ENCODE data around the gene GHRHR. TPM values are rescaled to one million over a fixed set of nuclear protein-coding genes. Genes with fewer than 3 reads are reported as not detected.

Gene GHRHR
- polyA plus RNA-seq, 1 experiment: not detected

DNA sequence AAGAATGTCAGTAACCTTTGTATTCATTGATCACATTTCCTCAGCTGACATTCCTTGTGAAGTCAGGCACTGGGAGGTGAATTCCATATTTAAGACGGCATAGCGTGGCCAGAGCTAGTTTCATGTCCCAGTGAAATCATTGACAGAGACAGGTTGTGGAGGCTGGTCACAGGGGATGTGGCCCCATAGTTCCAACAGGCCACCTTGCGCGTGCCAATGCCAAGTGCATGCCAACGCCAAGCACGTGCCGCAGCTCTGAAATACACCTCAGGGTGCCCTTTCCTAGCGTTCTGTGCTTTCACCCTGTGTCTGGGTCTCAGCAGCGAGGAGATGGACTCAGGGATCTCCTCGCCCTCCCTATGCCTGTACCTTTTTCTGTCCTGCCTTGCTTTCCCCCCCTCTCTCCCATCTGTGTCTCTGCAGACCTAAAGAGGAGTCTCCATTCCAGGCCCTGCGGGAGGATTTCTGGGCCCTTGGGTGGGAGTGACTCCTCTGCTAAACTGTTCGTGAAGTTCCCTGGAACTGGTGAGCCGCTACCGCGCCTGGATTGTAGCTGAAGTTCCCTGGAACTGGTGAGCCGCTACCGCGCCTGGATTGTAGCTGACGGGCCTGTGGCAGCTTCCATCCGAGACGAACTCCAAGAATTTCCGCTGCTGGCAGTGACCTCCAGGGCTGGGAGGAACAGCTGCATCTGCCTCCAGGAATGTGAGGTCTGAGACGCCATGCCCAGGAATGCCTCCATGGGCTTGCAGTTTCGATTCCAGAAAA, 32.4 kb upstream of the GHRHR start:
- H3K27me3 ChIP-seq (ENCODE audit: control insufficient read depth, insufficient read depth, low read length): peaks cover 17% of the 10 kb centered on the region
- H3K27ac ChIP-seq (ENCODE audit: low read depth, low read length): no peak overlapping the region
- TF ChIP-seq, protein P1, sequence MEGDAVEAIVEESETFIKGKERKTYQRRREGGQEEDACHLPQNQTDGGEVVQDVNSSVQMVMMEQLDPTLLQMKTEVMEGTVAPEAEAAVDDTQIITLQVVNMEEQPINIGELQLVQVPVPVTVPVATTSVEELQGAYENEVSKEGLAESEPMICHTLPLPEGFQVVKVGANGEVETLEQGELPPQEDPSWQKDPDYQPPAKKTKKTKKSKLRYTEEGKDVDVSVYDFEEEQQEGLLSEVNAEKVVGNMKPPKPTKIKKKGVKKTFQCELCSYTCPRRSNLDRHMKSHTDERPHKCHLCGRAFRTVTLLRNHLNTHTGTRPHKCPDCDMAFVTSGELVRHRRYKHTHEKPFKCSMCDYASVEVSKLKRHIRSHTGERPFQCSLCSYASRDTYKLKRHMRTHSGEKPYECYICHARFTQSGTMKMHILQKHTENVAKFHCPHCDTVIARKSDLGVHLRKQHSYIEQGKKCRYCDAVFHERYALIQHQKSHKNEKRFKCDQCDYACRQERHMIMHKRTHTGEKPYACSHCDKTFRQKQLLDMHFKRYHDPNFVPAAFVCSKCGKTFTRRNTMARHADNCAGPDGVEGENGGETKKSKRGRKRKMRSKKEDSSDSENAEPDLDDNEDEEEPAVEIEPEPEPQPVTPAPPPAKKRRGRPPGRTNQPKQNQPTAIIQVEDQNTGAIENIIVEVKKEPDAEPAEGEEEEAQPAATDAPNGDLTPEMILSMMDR (IDR thresholded peaks at IDR 0.05; ENCODE audit: low read depth, low read length): no peak
- no peak for DNase-seq (ENCODE audit: low read depth, low spot score)
- no peak overlapping the region for H3K4me3 ChIP-seq (ENCODE audit: low read depth, low read length)
- ChIA-PET CTCF (interaction anchor here (0.8 to 3.5 kb wide), 5 partner anchors 8 to 191 kb away, joined by 3 to 42 read pairs (median 6); no protein-coding TSS in a partner anchor), POLR2A (no interaction called here)
- H3K9me3 ChIP-seq (ENCODE audit: control insufficient read depth, insufficient read depth, low read length): peaks cover 13% of the 10 kb centered on the region

DNA sequence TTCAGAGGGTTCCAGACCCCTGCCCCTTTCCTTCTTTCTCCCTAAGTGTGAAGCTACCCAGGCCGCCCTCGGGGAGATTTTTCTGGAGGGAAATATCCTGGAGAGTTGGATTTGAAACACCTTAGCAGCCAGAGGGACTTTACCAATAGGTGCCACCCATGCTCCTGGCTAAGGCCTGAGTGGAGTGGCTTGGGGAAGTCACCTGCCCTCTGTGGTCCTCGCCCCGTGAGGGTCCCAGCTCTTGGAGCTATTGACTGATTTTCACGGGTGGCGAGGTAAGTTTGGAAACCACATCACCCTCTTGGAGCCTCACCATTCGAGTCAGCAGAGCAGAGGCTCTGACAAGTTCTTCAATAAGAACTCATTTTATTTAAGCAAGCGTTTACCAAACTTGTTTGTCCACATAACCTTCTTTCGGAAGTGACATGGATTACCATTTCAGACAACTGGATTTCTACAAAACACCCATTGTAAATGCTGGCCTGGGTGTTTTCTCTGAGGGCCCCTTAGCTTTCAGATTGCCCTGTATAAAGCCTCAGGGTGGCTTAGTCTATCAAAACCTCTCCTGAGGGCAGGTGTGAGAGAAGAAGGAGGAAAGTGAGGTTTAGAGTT, 31.7 kb upstream of the GHRHR start:
- CTCF ChIA-PET: interaction anchor here (0.8 to 1.7 kb wide), 3 partner anchors 52 to 202 kb away, joined by 3 to 6 read pairs (median 3); no protein-coding TSS in a partner anchor
- DNase-seq (ENCODE audit: low read depth, low spot score): no peak
- TF ChIP-seq, protein P1 (IDR thresholded peaks at IDR 0.05; ENCODE audit: low read depth, low read length): no peak
- Histone ChIP-seq H3K27ac (ENCODE audit: low read depth, low read length) (no peak overlapping the region), H3K9me3 (ENCODE audit: control insufficient read depth, insufficient read depth, low read length) (peaks cover 10% of the 10 kb centered on the region), H3K4me3 (ENCODE audit: low read depth, low read length) (no peak overlapping the region), H3K27me3 (ENCODE audit: control insufficient read depth, insufficient read depth, low read length) (peaks cover 20% of the 10 kb centered on the region)
- POLR2A ChIA-PET: no interaction called here

DNA sequence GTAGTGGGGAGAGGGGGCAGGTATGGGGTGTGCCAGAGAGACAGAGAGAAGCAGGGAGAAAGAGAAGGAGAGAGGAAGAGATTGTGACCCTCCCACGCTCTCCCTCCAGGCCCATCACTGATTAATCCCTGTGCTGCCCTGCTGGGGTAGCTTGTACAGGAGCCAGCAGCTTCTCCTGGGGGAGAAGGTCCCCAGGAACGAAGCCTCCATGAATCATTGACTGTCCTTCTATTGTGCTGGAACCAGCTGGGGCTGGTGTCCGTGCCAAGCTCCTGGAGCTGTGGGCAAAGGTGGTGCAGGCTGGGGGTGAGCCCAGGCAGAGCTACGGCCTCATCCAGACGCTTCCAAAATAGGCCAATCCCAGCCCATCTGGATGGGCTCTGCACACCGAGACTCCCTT, 31.2 kb upstream of the GHRHR start:
- Histone ChIP-seq H3K27ac (ENCODE audit: low read depth, low read length) (no peak overlapping the region), H3K4me3 (ENCODE audit: low read depth, low read length) (no peak overlapping the region), H3K9me3 (ENCODE audit: control insufficient read depth, insufficient read depth, low read length) (peaks cover 6% of the 10 kb centered on the region; the same call in 1 of the 2 replicates), H3K27me3 (ENCODE audit: control insufficient read depth, insufficient read depth, low read length) (peaks cover 20% of the 10 kb centered on the region)
- ChIA-PET POLR2A (no interaction called here), CTCF (interaction anchor here (1.2 to 1.7 kb wide), 2 partner anchors 190 to 202 kb away, joined by 3 to 6 read pairs; no protein-coding TSS in a partner anchor)
- TF ChIP-seq, protein P1 (IDR thresholded peaks at IDR 0.05; ENCODE audit: low read depth, low read length): no peak
- DNase-seq (ENCODE audit: low read depth, low spot score): no peak

DNA sequence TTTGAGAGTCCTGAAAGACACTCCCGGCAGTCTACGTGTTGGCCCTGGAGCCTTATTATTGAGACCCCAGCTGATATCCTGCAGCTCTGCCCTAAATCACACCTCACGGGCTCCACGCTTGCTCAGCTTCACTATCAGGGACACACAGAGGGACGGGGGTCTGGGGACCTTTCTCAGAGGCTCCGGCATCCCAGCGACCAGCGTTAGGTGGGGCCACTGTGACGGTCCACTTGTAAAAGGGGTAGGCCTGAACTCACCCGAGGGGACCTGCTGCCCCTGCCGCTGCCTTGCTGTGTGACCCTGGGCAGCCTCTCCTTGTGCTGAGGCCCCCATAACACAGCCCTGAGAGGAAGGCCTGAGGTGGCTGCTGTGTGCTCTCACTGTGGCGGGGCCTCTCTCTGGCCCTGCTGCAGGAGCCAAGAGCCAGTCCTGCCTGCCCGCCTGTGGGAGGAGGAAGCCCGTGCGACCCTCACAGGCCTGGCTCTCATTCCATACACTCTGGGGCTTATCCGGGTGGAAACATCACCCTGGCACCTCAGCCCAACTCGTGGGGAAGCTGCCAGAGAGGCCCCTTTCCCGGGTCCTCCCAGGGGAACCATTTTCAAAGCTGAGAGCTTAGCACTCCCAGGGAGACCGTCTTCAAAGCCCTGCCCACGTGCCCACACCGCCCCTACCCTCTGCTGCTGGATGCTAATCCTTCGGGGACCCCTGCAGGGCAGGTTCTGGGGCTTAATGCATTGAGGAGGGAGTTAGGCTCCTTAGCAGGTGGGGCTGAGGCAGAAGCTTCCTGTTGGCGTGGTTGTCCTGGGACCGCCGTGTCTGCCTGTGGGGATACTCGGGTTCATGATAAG, 30.4 kb upstream of the GHRHR start:
- H3K27ac ChIP-seq (ENCODE audit: low read depth, low read length): no peak overlapping the region
- DNase-seq (ENCODE audit: low read depth, low spot score): no peak
- POLR2A ChIA-PET: no interaction called here
- no peak overlapping the region for H3K4me3 ChIP-seq (ENCODE audit: low read depth, low read length)
- peaks cover 22% of the 10 kb centered on the region for H3K27me3 ChIP-seq (ENCODE audit: control insufficient read depth, insufficient read depth, low read length)
- CTCF ChIA-PET: interaction anchor here (1.2 to 2.2 kb wide), 4 partner anchors 50 to 201 kb away, joined by 3 to 12 read pairs (median 6); no protein-coding TSS in a partner anchor
- TF ChIP-seq, protein P1 (IDR thresholded peaks at IDR 0.05; ENCODE audit: low read depth, low read length): no peak
- H3K9me3 ChIP-seq (ENCODE audit: control insufficient read depth, insufficient read depth, low read length): peaks cover 3% of the 10 kb centered on the region; the same call in 1 of the 2 replicates

All from AG04450 (cell line).